ENCODE measurements around the gene NTMT1.

DNA sequence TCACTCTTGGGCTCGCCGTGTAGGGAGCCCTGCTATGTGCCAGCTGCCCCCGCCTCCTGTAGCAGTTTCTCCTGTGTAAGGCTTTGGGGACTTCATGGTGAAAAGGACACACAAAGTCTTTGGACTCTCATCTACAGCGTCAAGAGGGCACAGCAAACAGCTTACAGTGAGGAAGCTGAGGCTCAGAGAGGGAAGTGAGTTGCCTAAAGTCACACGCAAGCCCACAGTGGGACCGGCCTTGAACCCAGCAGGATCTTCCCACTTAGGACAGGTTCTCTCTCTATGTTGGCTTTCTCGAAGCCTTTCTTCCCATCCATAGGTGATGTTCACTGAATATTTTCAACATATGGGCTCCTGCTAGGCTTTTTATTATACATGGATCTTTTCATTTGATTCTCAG is 29.7 kb downstream of the NTMT1 start:
- TF ChIP-seq, protein P1, sequence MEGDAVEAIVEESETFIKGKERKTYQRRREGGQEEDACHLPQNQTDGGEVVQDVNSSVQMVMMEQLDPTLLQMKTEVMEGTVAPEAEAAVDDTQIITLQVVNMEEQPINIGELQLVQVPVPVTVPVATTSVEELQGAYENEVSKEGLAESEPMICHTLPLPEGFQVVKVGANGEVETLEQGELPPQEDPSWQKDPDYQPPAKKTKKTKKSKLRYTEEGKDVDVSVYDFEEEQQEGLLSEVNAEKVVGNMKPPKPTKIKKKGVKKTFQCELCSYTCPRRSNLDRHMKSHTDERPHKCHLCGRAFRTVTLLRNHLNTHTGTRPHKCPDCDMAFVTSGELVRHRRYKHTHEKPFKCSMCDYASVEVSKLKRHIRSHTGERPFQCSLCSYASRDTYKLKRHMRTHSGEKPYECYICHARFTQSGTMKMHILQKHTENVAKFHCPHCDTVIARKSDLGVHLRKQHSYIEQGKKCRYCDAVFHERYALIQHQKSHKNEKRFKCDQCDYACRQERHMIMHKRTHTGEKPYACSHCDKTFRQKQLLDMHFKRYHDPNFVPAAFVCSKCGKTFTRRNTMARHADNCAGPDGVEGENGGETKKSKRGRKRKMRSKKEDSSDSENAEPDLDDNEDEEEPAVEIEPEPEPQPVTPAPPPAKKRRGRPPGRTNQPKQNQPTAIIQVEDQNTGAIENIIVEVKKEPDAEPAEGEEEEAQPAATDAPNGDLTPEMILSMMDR (IDR thresholded peaks at IDR 0.05): no peak
- no peak for TF ChIP-seq POLR2A (IDR thresholded peaks at IDR 0.05)
